Aortic smooth muscle cell (primary cell): Measurements from ENCODE around the gene DEFB127. TPM values are rescaled to one million over a fixed set of nuclear protein-coding genes. Genes with fewer than 3 reads are reported as not detected.

Experiments
- total RNA-seq: library from RNA; depleted of rRNA; stranded (reverse); fragments of >200 nt; gene quantifications from 2 replicates; pipeline ENCODE4 v1.2.3, GENCODE V29; 2014

Gene DEFB127
- not detected in 2 replicates for total RNA-seq

GRCh38 chr20:157154-157553 is at the start of gene DEFB127:
DEFB127 (plus strand) TSS chr20:157454; CDS start chr20:157545, 91 bp downstream.

GRCh38 chr20:142290-142689 is 15.0 kb upstream of the DEFB127 start, which contains the start of gene DEFB126:
DEFB126 (plus strand) TSS chr20:142590; CDS start chr20:142629, 39 bp downstream.

GRCh38 chr20:189611-190010 is 32.4 kb downstream of the DEFB127 start, which contains the start of gene DEFB128:
DEFB128 (minus strand) TSS chr20:189711; CDS start chr20:189623, 88 bp downstream.

Other genes with a start within 250 kb of the DEFB127 start
- gene DEFB125, start 69.8 kb upstream of the DEFB127 start, total RNA-seq = not detected in 2 replicates
- not detected in 2 replicates for gene DEFB126, start 14.9 kb upstream of the DEFB127 start, total RNA-seq
- gene DEFB128, start 32.3 kb downstream of the DEFB127 start, total RNA-seq = not detected in 2 replicates
- gene DEFB129, start 69.8 kb downstream of the DEFB127 start, total RNA-seq = not detected in 2 replicates
- gene DEFB132, start 100.3 kb downstream of the DEFB127 start, total RNA-seq = not detected in 2 replicates
- gene C20orf96, start 133.3 kb downstream of the DEFB127 start, total RNA-seq = 2.2 and 3.7 TPM in 2 replicates
- 7.9 and 9.5 TPM in 2 replicates for gene ZCCHC3, start 140.1 kb downstream of the DEFB127 start, total RNA-seq
- 1.6 and 2.7 TPM in 2 replicates for gene SOX12, start 168.1 kb downstream of the DEFB127 start, total RNA-seq
- 13.3 and 15.9 TPM in 2 replicates for gene NRSN2, start 189.7 kb downstream of the DEFB127 start, total RNA-seq
- gene TRIB3, start 223.3 kb downstream of the DEFB127 start, total RNA-seq = 14.5 and 15.5 TPM in 2 replicates